IMR-90 (cell line): ENCODE results near the gene SLC6A3. TPM values are rescaled to one million over a fixed set of nuclear protein-coding genes. Genes with fewer than 3 reads are reported as not detected.

Experiments used
- ATAC-seq: fragments of 200-7000 bp; cut with Tn5 transposase; 2 replicates; pipeline ENCODE4 v1.9.1; 2020; ENCODE audit warnings: low read depth, mild to moderate bottlenecking, moderate library complexity
- BruUV-seq: library from RNA; stranded (reverse); fragments of 400-500 nt; replicated peaks from 2 replicates; lab custom pipeline; 2021; lab: Mats Ljungman, UMichigan
- CTCF ChIA-PET: fragments of 300-600 bp; formaldehyde crosslinking; extraction: SDS; loops from one replicate; lab custom pipeline; 2021; ENCODE audit warnings: antibody characterized with exemption; lab: Yijun Ruan, JAX
- POLR2A ChIA-PET: fragments of 300-600 bp; sonication (Branson Sonifier 250); formaldehyde crosslinking; loops from one replicate; lab custom pipeline; 2022; ENCODE audit warnings: antibody characterized with exemption; ENCODE audit not compliant: unreplicated experiment; lab: Charles Lee
- DNase-seq: peaks from one replicate; pipeline ENCODE4 v3.0.0; 2013
- H2AFZ ChIP-seq: replicated peaks from 2 replicates; pipeline ENCODE3; 2013; ENCODE audit warnings: low read length, mild to moderate bottlenecking; ENCODE audit not compliant: poor library complexity
- H2AK5ac ChIP-seq: 2 replicates; pipeline ENCODE4 v1.6.1; 2013; ENCODE audit warnings: low read depth, low read length, inconsistent platforms
- H2AK9ac ChIP-seq: replicated peaks from 2 replicates; pipeline ENCODE3; 2013; ENCODE audit warnings: mild to moderate bottlenecking, low read depth, low read length, moderate library complexity; ENCODE audit not compliant: poor library complexity
- H2BK120ac ChIP-seq: 2 replicates; pipeline ENCODE4 v1.6.1; 2013; ENCODE audit warnings: low read depth, low read length, inconsistent platforms
- H2BK15ac ChIP-seq: 3 replicates; pipeline ENCODE4 v1.6.1; 2013; ENCODE audit warnings: low read depth, low read length, inconsistent platforms
- H2BK20ac ChIP-seq: 2 replicates; pipeline ENCODE4 v1.6.1; 2013; ENCODE audit warnings: low read depth, mild to moderate bottlenecking, inconsistent platforms, low read length, moderate library complexity
- H2BK5ac ChIP-seq: 2 replicates; pipeline ENCODE4 v1.6.1; 2013; ENCODE audit warnings: mild to moderate bottlenecking, low read depth, low read length, inconsistent platforms; ENCODE audit not compliant: poor library complexity, severe bottlenecking
- H3K14ac ChIP-seq: replicated peaks from 2 replicates; pipeline ENCODE4 v1.6.1; 2013; ENCODE audit warnings: low read depth, low read length, inconsistent platforms
- H3K18ac ChIP-seq: 2 replicates; pipeline ENCODE4 v1.6.1; 2013; ENCODE audit warnings: low read depth, low read length, control low read depth
- H3K23ac ChIP-seq: 2 replicates; pipeline ENCODE4 v1.6.1; 2013; ENCODE audit warnings: low read depth, low read length, inconsistent platforms
- H3K27ac ChIP-seq: 2 replicates; pipeline ENCODE4 v1.5.1; 2013; ENCODE audit warnings: mild to moderate bottlenecking, control low read depth, low read length; ENCODE audit not compliant: insufficient read depth
- H3K27me3 ChIP-seq: 2 replicates; pipeline ENCODE4 v1.6.1; 2013; ENCODE audit warnings: low read length; ENCODE audit not compliant: control insufficient read depth, insufficient read depth
- H3K36me3 ChIP-seq: 2 replicates; pipeline ENCODE4 v1.6.1; 2013; ENCODE audit warnings: low read length, mixed read lengths; ENCODE audit not compliant: control insufficient read depth, insufficient read depth
- H3K4ac ChIP-seq: 2 replicates; pipeline ENCODE4 v1.6.1; 2013; ENCODE audit warnings: low read depth, low read length, inconsistent platforms
- H3K4me1 ChIP-seq: 2 replicates; pipeline ENCODE4 v1.6.1; 2013; ENCODE audit warnings: low read length, mixed read lengths; ENCODE audit not compliant: control insufficient read depth, insufficient read depth
- H3K4me2 ChIP-seq: 2 replicates; pipeline ENCODE4 v1.6.1; 2013; ENCODE audit warnings: low read depth, mild to moderate bottlenecking, control low read depth, low read length, moderate library complexity
- H3K4me3 ChIP-seq: 2 replicates; pipeline ENCODE4 v1.5.1; 2013; ENCODE audit warnings: low read depth, mild to moderate bottlenecking, control low read depth, low read length, moderate library complexity; ENCODE audit not compliant: insufficient read depth
- H3K56ac ChIP-seq: 2 replicates; pipeline ENCODE4 v1.6.1; 2013; ENCODE audit warnings: low read length, inconsistent platforms; ENCODE audit not compliant: insufficient read depth; ENCODE audit errors: extremely low read depth
- H3K79me1 ChIP-seq, 2 experiments: 2 replicates each; pipeline ENCODE4 v1.6.1; 2013; ENCODE audit warnings: low read length in 2 of 2, inconsistent platforms in 1 of 2, low read depth in 1 of 2
- H3K9ac ChIP-seq: 2 replicates; pipeline ENCODE4 v1.6.1; 2013; ENCODE audit warnings: low read depth, low read length, control low read depth
- H3K9me1 ChIP-seq: 2 replicates; pipeline ENCODE4 v1.6.1; 2013; ENCODE audit warnings: low read length, inconsistent platforms; ENCODE audit not compliant: insufficient read depth
- H3K9me3 ChIP-seq: 2 replicates; pipeline ENCODE4 v1.6.1; 2013; ENCODE audit warnings: low read length; ENCODE audit not compliant: control insufficient read depth, insufficient read depth
- H4K20me1 ChIP-seq: 2 replicates; pipeline ENCODE4 v1.6.1; 2013; ENCODE audit warnings: low read length, inconsistent platforms; ENCODE audit not compliant: insufficient read depth
- H4K5ac ChIP-seq: 2 replicates; pipeline ENCODE4 v1.6.1; 2013; ENCODE audit warnings: mild to moderate bottlenecking, low read depth, low read length, control low read depth
- H4K8ac ChIP-seq, 2 experiments: 2 replicates each; pipeline ENCODE4 v1.6.1; 2013; ENCODE audit warnings: low read depth in 2 of 2, low read length in 2 of 2, control low read depth in 1 of 2, inconsistent platforms in 1 of 2
- H4K91ac ChIP-seq: 2 replicates; pipeline ENCODE4 v1.6.1; 2013; ENCODE audit warnings: low read depth, low read length, inconsistent platforms; ENCODE audit not compliant: insufficient read depth
- BHLHE40 ChIP-seq: fragments of 150-350 bp; IDR thresholded peaks from 2 replicates; pipeline ENCODE4 v1.6.1; 2016; ENCODE audit warnings: mild to moderate bottlenecking, low read depth, low read length
- CEBPB ChIP-seq: IDR thresholded peaks from 2 replicates; pipeline ENCODE4 v1.6.1; 2012; ENCODE audit warnings: low read depth, low read length, improper control_type of control experiment
- CHD1 ChIP-seq: IDR thresholded peaks from 2 replicates; pipeline ENCODE4 v1.6.1; 2012; ENCODE audit warnings: low read depth, low read length, improper control_type of control experiment
- FOS ChIP-seq: fragments of 150-350 bp; IDR thresholded peaks from 2 replicates; pipeline ENCODE4 v1.6.1; 2016; ENCODE audit warnings: low read depth, low read length
- MAFK ChIP-seq: IDR thresholded peaks from 2 replicates; pipeline ENCODE4 v1.6.1; 2012; ENCODE audit warnings: low read depth, low read length, improper control_type of control experiment
- MAZ ChIP-seq: IDR thresholded peaks from 2 replicates; pipeline ENCODE4 v1.6.1; 2012; ENCODE audit warnings: low read depth, mild to moderate bottlenecking, low read length, improper control_type of control experiment, moderate library complexity, borderline replicate concordance
- MXI1 ChIP-seq: IDR thresholded peaks from 2 replicates; pipeline ENCODE4 v1.6.1; 2012; ENCODE audit warnings: low read depth, mild to moderate bottlenecking, low read length, moderate library complexity, borderline replicate concordance
- NFE2L2 ChIP-seq: fragments of 150-350 bp; IDR thresholded peaks from 2 replicates; pipeline ENCODE4 v1.6.1; 2016; ENCODE audit warnings: low read depth, mild to moderate bottlenecking, low read length
- POLR2A ChIP-seq: IDR thresholded peaks from 2 replicates; pipeline ENCODE4 v1.6.1; 2012; ENCODE audit warnings: mild to moderate bottlenecking, low read depth, low read length
- RAD21 ChIP-seq: IDR thresholded peaks from 2 replicates; pipeline ENCODE4 v1.6.1; 2012; ENCODE audit warnings: low read length, improper control_type of control experiment
- RCOR1 ChIP-seq: IDR thresholded peaks from 2 replicates; pipeline ENCODE4 v1.6.1; 2012; ENCODE audit warnings: mild to moderate bottlenecking, low read length, improper control_type of control experiment; ENCODE audit not compliant: insufficient replicate concordance
- RFX5 ChIP-seq: IDR thresholded peaks from 2 replicates; pipeline ENCODE4 v1.8.0; 2012; ENCODE audit warnings: low read depth, mild to moderate bottlenecking, low read length, moderate library complexity
- SMC3 ChIP-seq: fragments of 150-350 bp; IDR thresholded peaks from 2 replicates; pipeline ENCODE4 v1.6.1; 2016; ENCODE audit warnings: low read depth, mild to moderate bottlenecking, antibody characterized with exemption, low read length, moderate library complexity
- WGBS, 2 experiments: methylation state at CpG; one replicate each; pipeline versions ENCODE4 v1.1.5 to v1.1.7; 2013; ENCODE audit warnings: missing lambda C conversion rate in 2 of 2; ENCODE audit not compliant: insufficient read length in 1 of 2; ENCODE audit errors: extremely low coverage in 2 of 2; 5-methylcytosine and 5-hydroxymethylcytosine counted together
- dilution Hi-C: fragments of 300-500 bp; cut with HindIII; formaldehyde crosslinking; loops from one replicate; pipeline ENCODE4 v1.14.3; 2018; ENCODE audit warnings: low sequenced_read_pairs; ENCODE audit not compliant: unreplicated experiment
- in situ Hi-C: fragments of 300-500 bp; cut with MboI; formaldehyde crosslinking; loops from 3 replicates; pipeline ENCODE4 v1.14.3; 2019; ENCODE audit warnings: low sequenced_read_pairs, inconsistent platforms, mixed read lengths
- intact Hi-C: fragments of 100-400 bp; cut with micrococcal nuclease; formaldehyde crosslinking; loops from 2 replicates; pipeline ENCODE4 v1.10.0; 2022
- polyA plus RNA-seq, 3 experiments: library from polyadenylated mRNA; depleted of rRNA; stranded (reverse); fragments of >200 nt; gene quantifications; 2 replicates each; pipeline ENCODE4 v1.2.3, GENCODE V29; 2012; ENCODE audit warnings: low replicate concordance in 1 of 3
- total RNA-seq: library from RNA; depleted of rRNA; stranded (reverse); fragments of >200 nt; gene quantifications from 2 replicates; pipeline ENCODE4 v1.2.3, GENCODE V29; 2012
- TF ChIP-seq, protein P1 (sequence below): fragments of 150-350 bp; IDR thresholded peaks from 2 replicates; pipeline ENCODE4 v1.6.1; 2017; ENCODE audit warnings: mild to moderate bottlenecking, antibody characterized with exemption, low read length, low read depth
- TF ChIP-seq, protein P2 (sequence below): conservative IDR thresholded peaks from 2 replicates; pipeline ENCODE4 v1.5.1; 2012; ENCODE audit warnings: mild to moderate bottlenecking, low read depth, low read length, improper control_type of control experiment

The SLC6A3 gene
- total and polyA plus RNA-seq, 2 of the 4 experiments (the other 2 are of a cell fraction), result not detected

DNA sequence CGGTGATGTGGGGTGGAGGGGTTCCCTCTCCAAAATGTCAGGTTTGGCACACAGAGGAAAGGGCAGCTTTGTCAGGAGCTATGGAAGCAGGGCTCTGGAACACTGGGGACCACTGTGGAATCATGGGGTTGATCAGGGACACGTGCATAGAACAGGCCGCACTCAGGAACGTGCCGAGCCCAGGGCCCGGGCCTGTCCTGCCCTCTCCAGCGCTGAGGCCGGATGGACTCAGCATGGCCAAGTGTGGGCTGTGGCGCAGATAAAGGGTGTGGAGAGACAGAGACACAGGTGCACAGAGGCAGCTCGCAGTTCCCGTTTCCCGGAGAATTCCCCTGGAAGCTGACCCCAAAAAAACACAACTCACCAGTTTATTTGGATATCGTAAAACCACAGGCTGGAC, 37.8 kb upstream of the SLC6A3 start (continued):
- TF ChIP-seq CEBPB (no peak), MXI1 (no peak), FOS (no peak)

DNA sequence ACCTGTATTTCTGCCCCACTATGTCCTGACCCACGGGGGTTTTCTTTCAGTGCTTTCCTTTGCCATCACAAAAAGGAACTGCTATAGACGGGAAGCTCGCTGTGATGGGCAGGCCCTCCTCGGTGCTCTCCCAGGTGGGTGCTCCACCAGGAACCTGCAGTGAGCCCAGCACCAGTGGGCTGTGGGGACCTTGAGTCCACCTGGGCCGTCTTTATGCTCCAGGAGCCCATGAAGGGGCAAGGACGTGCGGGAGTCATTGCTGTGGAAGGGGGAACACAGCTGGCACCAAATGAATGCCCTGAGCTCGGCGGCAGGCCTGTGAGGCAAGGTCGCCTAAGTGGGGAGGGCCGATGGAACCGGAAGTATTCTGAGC, 36.7 kb upstream of the SLC6A3 start:
- Histone ChIP-seq H2BK15ac (no peak overlapping the region), H2AK5ac (no peak overlapping the region), H3K27me3 (no peaks in the 10 kb centered on the region), H2BK120ac (no peak overlapping the region), H4K91ac (no peak overlapping the region), H3K9me3 (no peaks in the 10 kb centered on the region), H3K4ac (no peak overlapping the region), H3K79me1 (peaks cover 4 to 5% of the 10 kb centered on the region in 2 experiments; a peak in 3 of 4 replicates), H3K9ac (no peak overlapping the region), H3K4me1 (no peaks in the 10 kb centered on the region), H3K14ac (no peak overlapping the region), H4K20me1 (peaks cover 25% of the 10 kb centered on the region), H3K36me3 (peaks cover 61% of the 10 kb centered on the region), H4K5ac (no peak overlapping the region), H2AK9ac (no peak overlapping the region), H2BK5ac (no peak overlapping the region), H3K56ac (no peak overlapping the region), H3K4me2 (no peak overlapping the region), H3K27ac (no peak overlapping the region), H3K23ac (no peak overlapping the region), H2BK20ac (no peak overlapping the region), H2AFZ (no peak overlapping the region), H4K8ac (no peak overlapping the region), H3K18ac (no peak overlapping the region), H3K4me3 (no peak overlapping the region), H3K9me1 (peaks cover 3% of the 10 kb centered on the region; the same call in 1 of the 2 replicates)
- BruUV-seq, result no TSS peak
- WGBS, 2 experiments, result 98% methylated on average over 10 of the region's 12 CpGs; no CpG with 5 or more reads in 1 of the 2 experiments
- ChIA-PET POLR2A (no interaction called here), CTCF (no interaction called here)
- intact Hi-C loops, result no loop called here
- dilution Hi-C loops, result no loop called here
- DNase-seq, result no peak
- TF ChIP-seq RAD21 (no peak), MXI1 (no peak), SMC3 (no peak), MAFK (no peak), RCOR1 (no peak), MAZ (no peak), BHLHE40 (no peak), FOS (no peak), RFX5 (no peak), NFE2L2 (no peak), POLR2A (no peak), CEBPB (no peak), CHD1 (no peak)
- TF ChIP-seq, protein P1, sequence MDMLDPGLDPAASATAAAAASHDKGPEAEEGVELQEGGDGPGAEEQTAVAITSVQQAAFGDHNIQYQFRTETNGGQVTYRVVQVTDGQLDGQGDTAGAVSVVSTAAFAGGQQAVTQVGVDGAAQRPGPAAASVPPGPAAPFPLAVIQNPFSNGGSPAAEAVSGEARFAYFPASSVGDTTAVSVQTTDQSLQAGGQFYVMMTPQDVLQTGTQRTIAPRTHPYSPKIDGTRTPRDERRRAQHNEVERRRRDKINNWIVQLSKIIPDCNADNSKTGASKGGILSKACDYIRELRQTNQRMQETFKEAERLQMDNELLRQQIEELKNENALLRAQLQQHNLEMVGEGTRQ, result no peak
- TF ChIP-seq, protein P2, sequence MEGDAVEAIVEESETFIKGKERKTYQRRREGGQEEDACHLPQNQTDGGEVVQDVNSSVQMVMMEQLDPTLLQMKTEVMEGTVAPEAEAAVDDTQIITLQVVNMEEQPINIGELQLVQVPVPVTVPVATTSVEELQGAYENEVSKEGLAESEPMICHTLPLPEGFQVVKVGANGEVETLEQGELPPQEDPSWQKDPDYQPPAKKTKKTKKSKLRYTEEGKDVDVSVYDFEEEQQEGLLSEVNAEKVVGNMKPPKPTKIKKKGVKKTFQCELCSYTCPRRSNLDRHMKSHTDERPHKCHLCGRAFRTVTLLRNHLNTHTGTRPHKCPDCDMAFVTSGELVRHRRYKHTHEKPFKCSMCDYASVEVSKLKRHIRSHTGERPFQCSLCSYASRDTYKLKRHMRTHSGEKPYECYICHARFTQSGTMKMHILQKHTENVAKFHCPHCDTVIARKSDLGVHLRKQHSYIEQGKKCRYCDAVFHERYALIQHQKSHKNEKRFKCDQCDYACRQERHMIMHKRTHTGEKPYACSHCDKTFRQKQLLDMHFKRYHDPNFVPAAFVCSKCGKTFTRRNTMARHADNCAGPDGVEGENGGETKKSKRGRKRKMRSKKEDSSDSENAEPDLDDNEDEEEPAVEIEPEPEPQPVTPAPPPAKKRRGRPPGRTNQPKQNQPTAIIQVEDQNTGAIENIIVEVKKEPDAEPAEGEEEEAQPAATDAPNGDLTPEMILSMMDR, result no peak
- in situ Hi-C loops, result loop anchor here (10.0 kb wide), 1 partner anchor 163 kb away; no protein-coding TSS in a partner anchor
- ATAC-seq, result no peak
